HEK293 (cell line): ENCODE data around the gene SLC25A11.

Experiments used
- KLF16 ChIP-seq: fragments of 450-650 bp; formaldehyde crosslinking; IDR thresholded peaks from 2 replicates; pipeline ENCODE4 v1.5.1; 2017; ENCODE audit warnings: missing biosample characterization, missing genetic modification characterization
- MEIS1 ChIP-seq: sonication (generic); formaldehyde crosslinking; IDR thresholded peaks from 2 replicates; pipeline ENCODE4 v1.8.1; 2022; ENCODE audit warnings: missing genetic modification reagents, mild to moderate bottlenecking, borderline replicate concordance
- RBAK ChIP-seq: fragments of 450-650 bp; formaldehyde crosslinking; IDR thresholded peaks from 2 replicates; pipeline ENCODE4 v1.5.1; 2016; ENCODE audit warnings: missing biosample characterization, missing genetic modification characterization
- SP3 ChIP-seq: fragments of 450-650 bp; formaldehyde crosslinking; IDR thresholded peaks from 2 replicates; pipeline ENCODE4 v1.5.1; 2016; ENCODE audit warnings: missing biosample characterization, missing genetic modification characterization
- YY1 ChIP-seq: fragments of 450-650 bp; formaldehyde crosslinking; IDR thresholded peaks from 2 replicates; pipeline ENCODE4 v1.5.1; 2018; ENCODE audit warnings: missing biosample characterization, missing genetic modification characterization
- ZBTB8A ChIP-seq: fragments of 450-650 bp; formaldehyde crosslinking; IDR thresholded peaks from 2 replicates; pipeline ENCODE4 v1.5.1; 2016; ENCODE audit warnings: missing biosample characterization, missing genetic modification characterization
- ZFP69B ChIP-seq: fragments of 450-650 bp; formaldehyde crosslinking; IDR thresholded peaks from 2 replicates; pipeline ENCODE4 v1.5.1; 2016; ENCODE audit warnings: missing biosample characterization, missing genetic modification characterization
- ZNF112 ChIP-seq: fragments of 450-650 bp; formaldehyde crosslinking; IDR thresholded peaks from 2 replicates; pipeline ENCODE4 v1.5.0; 2017; ENCODE audit warnings: missing biosample characterization, missing genetic modification characterization
- ZNF132 ChIP-seq: fragments of 450-650 bp; formaldehyde crosslinking; IDR thresholded peaks from 2 replicates; pipeline ENCODE4 v1.5.1; 2017; ENCODE audit warnings: missing biosample characterization, missing genetic modification characterization, borderline replicate concordance
- ZNF148 ChIP-seq: fragments of 450-650 bp; formaldehyde crosslinking; IDR thresholded peaks from 2 replicates; pipeline ENCODE4 v1.5.0; 2017; ENCODE audit warnings: missing biosample characterization, missing genetic modification characterization, borderline replicate concordance
- ZNF202 ChIP-seq: fragments of 450-650 bp; formaldehyde crosslinking; IDR thresholded peaks from 2 replicates; pipeline ENCODE4 v1.5.1; 2016; ENCODE audit warnings: missing biosample characterization, missing genetic modification characterization, borderline replicate concordance
- ZNF214 ChIP-seq: fragments of 450-650 bp; formaldehyde crosslinking; IDR thresholded peaks from 2 replicates; pipeline ENCODE4 v1.5.1; 2017; ENCODE audit warnings: missing biosample characterization, mild to moderate bottlenecking, missing genetic modification characterization, borderline replicate concordance
- ZNF24 ChIP-seq: fragments of 450-650 bp; formaldehyde crosslinking; IDR thresholded peaks from 2 replicates; pipeline ENCODE4 v1.5.1; 2016; ENCODE audit warnings: missing biosample characterization, missing genetic modification characterization
- ZNF274 ChIP-seq, 2 experiments: fragments of 200-500 bp in 1 of 2; fragments of 450-650 bp in 1 of 2; sonication (Bioruptor generic) in 1 of 2; formaldehyde crosslinking in 1 of 2; IDR thresholded peaks; 2 replicates each; pipeline versions ENCODE4 v1.5.1 to v1.6.1; 2014 to 2016; ENCODE audit warnings: borderline replicate concordance in 1 of 2, inconsistent platforms in 1 of 2, low read length in 1 of 2, missing biosample characterization in 1 of 2, missing genetic modification characterization in 1 of 2
- ZNF394 ChIP-seq: fragments of 450-650 bp; formaldehyde crosslinking; IDR thresholded peaks from 2 replicates; pipeline ENCODE4 v1.5.1; 2016; ENCODE audit warnings: missing biosample characterization, missing genetic modification characterization, mild to moderate bottlenecking, moderate library complexity, borderline replicate concordance
- ZNF398 ChIP-seq: fragments of 450-650 bp; formaldehyde crosslinking; IDR thresholded peaks from 2 replicates; pipeline ENCODE4 v1.5.1; 2017; ENCODE audit warnings: missing biosample characterization, missing genetic modification characterization
- ZNF404 ChIP-seq: fragments of 450-650 bp; formaldehyde crosslinking; IDR thresholded peaks from 2 replicates; pipeline ENCODE4 v1.5.1; 2017; ENCODE audit warnings: missing biosample characterization, missing genetic modification characterization
- ZNF513 ChIP-seq: fragments of 450-650 bp; IDR thresholded peaks from 2 replicates; pipeline ENCODE4 v1.5.1; 2018; ENCODE audit warnings: missing biosample characterization, missing genetic modification characterization
- ZNF514 ChIP-seq: fragments of 450-650 bp; formaldehyde crosslinking; IDR thresholded peaks from 2 replicates; pipeline ENCODE4 v1.5.1; 2016; ENCODE audit warnings: missing biosample characterization, missing genetic modification characterization
- ZNF549 ChIP-seq: fragments of 450-650 bp; IDR thresholded peaks from 2 replicates; pipeline ENCODE4 v1.5.1; 2018; ENCODE audit warnings: missing biosample characterization, missing genetic modification characterization, mild to moderate bottlenecking, inconsistent platforms, moderate library complexity
- ZNF585B ChIP-seq: fragments of 450-650 bp; formaldehyde crosslinking; IDR thresholded peaks from 2 replicates; pipeline ENCODE4 v1.5.1; 2016; ENCODE audit warnings: missing biosample characterization, missing genetic modification characterization
- ZNF623 ChIP-seq: fragments of 450-650 bp; formaldehyde crosslinking; IDR thresholded peaks from 2 replicates; pipeline ENCODE4 v1.5.1; 2016; ENCODE audit warnings: missing biosample characterization, missing genetic modification characterization
- ZNF785 ChIP-seq: fragments of 450-650 bp; formaldehyde crosslinking; IDR thresholded peaks from 2 replicates; pipeline ENCODE4 v1.5.1; 2016; ENCODE audit warnings: missing biosample characterization, missing genetic modification characterization
- ZSCAN23 ChIP-seq: fragments of 450-650 bp; formaldehyde crosslinking; IDR thresholded peaks from 2 replicates; pipeline ENCODE4 v1.5.1; 2016; ENCODE audit warnings: missing biosample characterization, missing genetic modification characterization
- ZSCAN30 ChIP-seq: fragments of 450-650 bp; IDR thresholded peaks from 2 replicates; pipeline ENCODE4 v1.5.1; 2018; ENCODE audit warnings: missing biosample characterization, mild to moderate bottlenecking, missing genetic modification characterization, moderate library complexity
- ZSCAN4 ChIP-seq: fragments of 450-650 bp; formaldehyde crosslinking; IDR thresholded peaks from 2 replicates; pipeline ENCODE4 v1.5.1; 2017; ENCODE audit warnings: missing biosample characterization, missing genetic modification characterization
- TF ChIP-seq, protein P1 (sequence below): fragments of 450-650 bp; formaldehyde crosslinking; IDR thresholded peaks from 2 replicates; pipeline ENCODE4 v1.5.1; 2016; ENCODE audit warnings: missing biosample characterization, missing genetic modification characterization
- TF ChIP-seq, protein P2 (sequence below): fragments of 450-650 bp; IDR thresholded peaks from 2 replicates; pipeline ENCODE4 v1.5.1; 2018; ENCODE audit warnings: missing biosample characterization, mild to moderate bottlenecking, missing genetic modification characterization

Gene SLC25A11

GRCh38 chr17:4939796-4940554 is at the start of gene SLC25A11, which contains the start of gene RNF167 (continued):
- no peak for TF ChIP-seq ZNF623
- no peak for TF ChIP-seq ZNF585B
- no peak for TF ChIP-seq RBAK
- no peak; the same call in 1 of the 2 replicates for TF ChIP-seq ZFP69B (tag by site-specific recombination)
- no peak for TF ChIP-seq MEIS1 (CRISPR knock-in tag)
- no peak for TF ChIP-seq ZNF148 (tag by site-specific recombination)
- TF ChIP-seq YY1 (tag by site-specific recombination): peak; percentile 92
- TF ChIP-seq ZNF398 (tag by site-specific recombination): peak; percentile 41; the same call in 1 of the 2 replicates
- no peak for TF ChIP-seq ZNF404
- no peak for TF ChIP-seq ZNF514 (tag by site-specific recombination)
- no peak for TF ChIP-seq ZNF24 (tag by site-specific recombination)
- peak; percentile 80 for TF ChIP-seq ZSCAN30 (tag by site-specific recombination)
- TF ChIP-seq, protein P1, sequence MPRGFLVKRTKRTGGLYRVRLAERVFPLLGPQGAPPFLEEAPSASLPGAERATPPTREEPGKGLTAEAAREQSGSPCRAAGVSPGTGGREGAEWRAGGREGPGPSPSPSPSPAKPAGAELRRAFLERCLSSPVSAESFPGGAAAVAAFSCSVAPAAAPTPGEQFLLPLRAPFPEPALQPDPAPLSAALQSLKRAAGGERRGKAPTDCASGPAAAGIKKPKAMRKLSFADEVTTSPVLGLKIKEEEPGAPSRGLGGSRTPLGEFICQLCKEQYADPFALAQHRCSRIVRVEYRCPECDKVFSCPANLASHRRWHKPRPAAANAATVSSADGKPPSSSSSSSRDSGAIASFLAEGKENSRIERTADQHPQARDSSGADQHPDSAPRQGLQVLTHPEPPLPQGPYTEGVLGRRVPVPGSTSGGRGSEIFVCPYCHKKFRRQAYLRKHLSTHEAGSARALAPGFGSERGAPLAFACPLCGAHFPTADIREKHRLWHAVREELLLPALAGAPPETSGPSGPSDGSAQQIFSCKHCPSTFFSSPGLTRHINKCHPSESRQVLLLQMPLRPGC (tag by site-specific recombination): peak; percentile 47; the same call in 1 of the 2 replicates
- no peak for TF ChIP-seq ZNF112 (tag by site-specific recombination)
- TF ChIP-seq ZNF202 (tag by site-specific recombination): no peak
- TF ChIP-seq, protein P2, sequence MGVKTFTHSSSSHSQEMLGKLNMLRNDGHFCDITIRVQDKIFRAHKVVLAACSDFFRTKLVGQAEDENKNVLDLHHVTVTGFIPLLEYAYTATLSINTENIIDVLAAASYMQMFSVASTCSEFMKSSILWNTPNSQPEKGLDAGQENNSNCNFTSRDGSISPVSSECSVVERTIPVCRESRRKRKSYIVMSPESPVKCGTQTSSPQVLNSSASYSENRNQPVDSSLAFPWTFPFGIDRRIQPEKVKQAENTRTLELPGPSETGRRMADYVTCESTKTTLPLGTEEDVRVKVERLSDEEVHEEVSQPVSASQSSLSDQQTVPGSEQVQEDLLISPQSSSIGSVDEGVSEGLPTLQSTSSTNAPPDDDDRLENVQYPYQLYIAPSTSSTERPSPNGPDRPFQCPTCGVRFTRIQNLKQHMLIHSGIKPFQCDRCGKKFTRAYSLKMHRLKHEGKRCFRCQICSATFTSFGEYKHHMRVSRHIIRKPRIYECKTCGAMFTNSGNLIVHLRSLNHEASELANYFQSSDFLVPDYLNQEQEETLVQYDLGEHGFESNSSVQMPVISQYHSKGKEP (tag by site-specific recombination): peak; percentile 32; the same call in 1 of the 2 replicates
- TF ChIP-seq SP3: peak; percentile 94
- 0 out of 2 replicates have a peak, but pooled peaks have one; percentile 25 for TF ChIP-seq ZSCAN23 (tag by site-specific recombination)
- TF ChIP-seq KLF16 (tag by site-specific recombination): peak; percentile 98
- peak; percentile 34; the same call in 1 of the 2 replicates for TF ChIP-seq ZNF394 (tag by site-specific recombination)
- TF ChIP-seq ZNF513 (tag by site-specific recombination): no peak
- TF ChIP-seq ZNF274 (IDR thresholded peaks at IDR 0.05; ENCODE audit: low read length): no peak
- TF ChIP-seq ZNF274 (tag by site-specific recombination; IDR thresholded peaks at IDR 0.05; ENCODE audit: borderline replicate concordance): no peak
- TF ChIP-seq ZNF785 (tag by site-specific recombination): no peak
- TF ChIP-seq ZNF214 (tag by site-specific recombination): no peak
- TF ChIP-seq ZNF549 (tag by site-specific recombination): no peak
- peak; percentile 98 for TF ChIP-seq ZBTB8A
- no peak for TF ChIP-seq ZSCAN4 (tag by site-specific recombination)
- TF ChIP-seq ZNF132 (tag by site-specific recombination): no peak
- TF ChIP-seq, all 188 proteins: peak for 43
